Stomach smooth muscle (tissue), 2 donors: Measurements from ENCODE around the gene ABI3BP.
A peak's percentile ranks its signal among the peaks of the same experiment; 100 is the strongest.

Source experiments
- H3K27ac ChIP-seq: one replicate; pipeline ENCODE4 v1.7.0; 2013; ENCODE audit warnings: mild to moderate bottlenecking, low read length, inconsistent platforms
- H3K27me3 ChIP-seq, 2 donors: one replicate each; pipeline ENCODE4 v1.7.0; 2013; ENCODE audit warnings: low read length in 2 of 2; ENCODE audit not compliant: insufficient read depth in 2 of 2, control insufficient read depth in 1 of 2
- H3K36me3 ChIP-seq, 2 donors: one replicate each; pipeline ENCODE4 v1.7.0; 2013; ENCODE audit warnings: low read length in 2 of 2; ENCODE audit not compliant: control insufficient read depth in 2 of 2, insufficient read depth in 2 of 2
- H3K4me1 ChIP-seq: one replicate; pipeline ENCODE4 v1.7.0; 2013; ENCODE audit warnings: low read length; ENCODE audit not compliant: control insufficient read depth, insufficient read depth
- H3K4me3 ChIP-seq, 2 donors: one replicate each; pipeline ENCODE4 v1.7.0; 2013; ENCODE audit warnings: low read length in 2 of 2
- H3K9ac ChIP-seq, 2 donors: one replicate each; pipeline ENCODE4 v1.7.0; 2013; ENCODE audit warnings: low read length in 2 of 2, mild to moderate bottlenecking in 1 of 2
- H3K9me3 ChIP-seq, 2 donors: one replicate each; pipeline ENCODE4 v1.7.0; 2013; ENCODE audit warnings: low read length in 2 of 2; ENCODE audit not compliant: control insufficient read depth in 2 of 2
- donor health status: healthy.
- donor health status: Pancreatic carcinoma.

ABI3BP gene, protein sequence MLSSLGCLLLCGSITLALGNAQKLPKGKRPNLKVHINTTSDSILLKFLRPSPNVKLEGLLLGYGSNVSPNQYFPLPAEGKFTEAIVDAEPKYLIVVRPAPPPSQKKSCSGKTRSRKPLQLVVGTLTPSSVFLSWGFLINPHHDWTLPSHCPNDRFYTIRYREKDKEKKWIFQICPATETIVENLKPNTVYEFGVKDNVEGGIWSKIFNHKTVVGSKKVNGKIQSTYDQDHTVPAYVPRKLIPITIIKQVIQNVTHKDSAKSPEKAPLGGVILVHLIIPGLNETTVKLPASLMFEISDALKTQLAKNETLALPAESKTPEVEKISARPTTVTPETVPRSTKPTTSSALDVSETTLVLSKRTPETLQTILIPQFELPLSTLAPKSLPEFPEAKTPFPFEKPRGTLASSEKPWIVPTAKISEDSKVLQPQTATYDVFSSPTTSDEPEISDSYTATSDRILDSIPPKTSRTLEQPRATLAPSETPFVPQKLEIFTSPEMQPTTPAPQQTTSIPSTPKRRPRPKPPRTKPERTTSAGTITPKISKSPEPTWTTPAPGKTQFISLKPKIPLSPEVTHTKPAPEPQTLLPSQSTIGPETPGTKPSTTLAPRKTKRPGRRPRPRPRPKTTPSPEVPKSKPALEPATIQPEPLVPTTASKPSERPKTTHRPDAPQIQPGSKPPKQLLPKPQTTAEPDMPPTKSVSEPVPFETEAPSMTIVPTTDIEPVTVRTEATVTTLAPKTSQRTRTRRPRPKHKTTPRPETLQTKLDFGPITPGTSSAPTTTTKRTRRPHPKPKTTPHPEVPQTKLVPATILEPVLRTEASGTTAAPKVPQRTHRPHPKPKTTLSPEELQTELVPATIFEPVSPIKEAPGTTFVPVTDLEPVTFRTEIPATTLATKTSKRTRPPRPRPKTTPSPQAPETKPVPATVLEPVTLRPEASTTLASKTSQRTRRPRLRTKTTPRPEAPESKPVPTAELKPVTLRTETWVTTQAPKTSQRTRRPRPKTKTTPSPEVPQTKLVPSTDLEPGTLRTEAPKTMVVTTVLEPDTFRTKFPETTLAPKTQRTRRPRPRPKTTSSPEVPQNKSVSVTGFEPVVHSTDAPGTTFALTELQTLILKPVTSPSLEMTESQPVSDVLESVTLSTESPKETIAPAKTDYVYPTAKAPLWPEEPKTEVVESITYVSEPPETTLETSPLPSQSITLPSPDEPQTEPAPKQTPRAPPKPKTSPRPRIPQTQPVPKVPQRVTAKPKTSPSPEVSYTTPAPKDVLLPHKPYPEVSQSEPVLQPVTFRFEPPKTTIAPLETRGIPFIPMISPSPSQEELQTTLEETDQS (N-terminal part only)

DNA sequence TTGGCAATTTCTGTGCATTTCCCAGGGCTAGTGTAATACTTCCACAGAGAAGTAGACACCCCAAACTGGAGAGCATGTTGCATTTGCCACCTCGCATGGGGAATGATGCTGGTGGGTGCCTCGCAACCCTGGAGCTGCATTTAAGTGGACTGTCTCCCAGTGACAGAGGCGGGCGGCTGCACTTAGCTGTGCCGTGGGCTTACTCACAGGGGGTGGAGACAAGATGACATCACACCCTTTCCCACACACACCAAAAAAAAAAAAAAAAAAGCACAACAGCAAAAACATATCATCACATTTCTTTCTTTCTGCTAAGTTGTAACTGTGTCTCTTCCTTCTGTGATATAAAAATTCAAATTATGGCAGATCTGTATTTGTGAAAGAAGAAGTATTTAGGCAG is at the start of gene ABI3BP:
Gene ABI3BP (minus strand): TSS at position 113 of the 400 bp plus-strand sequence. CDS start 37 bp downstream, at position 76.
- no peaks in the 10 kb centered on the region for H3K9me3 ChIP-seq
- no peaks in the 10 kb centered on the region for H3K36me3 ChIP-seq
- H3K9ac ChIP-seq = peak within 1 kb of the TSS; percentile 74 to 76
- H3K4me1 ChIP-seq = peaks cover 11% of the 10 kb centered on the region
- peak within 1 kb of the TSS; percentile 46 for H3K27ac ChIP-seq
- peak within 1 kb of the TSS; percentile 81 to 94 for H3K4me3 ChIP-seq
- H3K27me3 ChIP-seq = no peaks in the 10 kb centered on the region

DNA sequence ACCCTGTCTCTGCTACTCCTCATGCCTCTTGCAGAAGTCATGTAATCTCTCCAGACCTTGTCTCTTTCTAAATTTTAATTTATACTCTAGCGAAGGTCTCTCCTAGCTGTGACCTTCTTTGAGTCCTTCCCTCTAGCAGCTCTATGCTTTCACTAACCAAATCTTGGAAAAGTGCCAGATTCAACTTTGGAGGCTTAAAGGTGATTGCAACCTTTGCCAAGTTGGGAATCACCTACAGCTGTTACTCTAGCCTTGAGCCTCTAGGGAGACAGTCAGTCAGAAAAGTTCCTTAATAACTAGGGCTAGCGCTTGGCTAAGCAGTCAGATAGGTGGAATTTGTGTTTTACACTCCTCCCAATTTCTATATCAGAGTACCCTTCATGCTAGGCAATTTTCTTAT is 46.1 kb upstream of the ABI3BP start:
- Histone ChIP-seq H3K27ac (no peak overlapping the region), H3K27me3 (no peaks in the 10 kb centered on the region), H3K4me1 (no peaks in the 10 kb centered on the region), H3K4me3 (no peak overlapping the region), H3K9me3 (no peaks in the 10 kb centered on the region), H3K36me3 (no peaks in the 10 kb centered on the region), H3K9ac (no peak overlapping the region)

DNA sequence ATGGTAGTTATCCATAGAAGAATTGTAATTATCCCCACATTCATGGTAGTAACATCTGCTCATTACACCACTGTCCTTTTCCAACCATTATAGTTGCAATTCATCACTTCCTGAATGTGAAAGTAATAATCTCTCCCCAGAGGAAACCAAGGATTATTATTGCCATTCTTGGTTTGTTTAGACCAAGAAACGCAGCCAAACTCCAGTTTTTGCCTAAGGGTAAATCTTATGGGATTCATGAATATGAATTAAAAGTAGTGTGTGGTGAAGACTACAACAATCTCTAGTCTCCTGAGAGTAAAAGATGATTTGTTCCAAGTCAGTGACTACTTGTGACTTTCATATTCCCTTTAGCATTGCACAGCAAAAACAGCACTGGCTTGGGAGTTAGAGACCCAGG is 45.7 kb upstream of the ABI3BP start:
- Histone ChIP-seq H3K9me3 (no peaks in the 10 kb centered on the region), H3K4me3 (no peak overlapping the region), H3K9ac (no peak overlapping the region), H3K27me3 (no peaks in the 10 kb centered on the region), H3K36me3 (no peaks in the 10 kb centered on the region), H3K4me1 (no peaks in the 10 kb centered on the region), H3K27ac (no peak overlapping the region)

DNA sequence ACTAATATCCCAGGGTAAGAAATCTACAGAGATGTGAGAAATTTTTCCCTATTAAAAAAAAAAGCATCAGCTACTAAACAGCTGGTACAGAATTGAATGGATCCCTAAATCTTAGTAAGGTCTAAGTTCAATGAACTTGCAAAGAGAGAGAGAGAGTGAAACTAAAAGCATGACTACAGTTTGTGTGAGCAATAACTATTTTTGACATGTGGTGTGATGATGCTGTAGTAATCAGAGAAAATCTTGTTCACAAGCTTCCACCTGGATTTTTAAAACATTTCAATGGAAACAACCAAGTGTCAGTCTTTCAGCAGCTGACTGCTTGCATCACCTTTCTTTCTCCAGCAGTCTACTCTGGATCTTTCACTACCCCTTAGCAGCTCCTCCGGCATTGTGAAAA is 45.2 kb upstream of the ABI3BP start:
- H3K27me3 ChIP-seq = no peaks in the 10 kb centered on the region
- H3K36me3 ChIP-seq = no peaks in the 10 kb centered on the region
- no peak overlapping the region for H3K27ac ChIP-seq
- H3K9me3 ChIP-seq = no peaks in the 10 kb centered on the region
- H3K4me3 ChIP-seq = no peak overlapping the region
- H3K9ac ChIP-seq = no peak overlapping the region
- H3K4me1 ChIP-seq = no peaks in the 10 kb centered on the region

DNA sequence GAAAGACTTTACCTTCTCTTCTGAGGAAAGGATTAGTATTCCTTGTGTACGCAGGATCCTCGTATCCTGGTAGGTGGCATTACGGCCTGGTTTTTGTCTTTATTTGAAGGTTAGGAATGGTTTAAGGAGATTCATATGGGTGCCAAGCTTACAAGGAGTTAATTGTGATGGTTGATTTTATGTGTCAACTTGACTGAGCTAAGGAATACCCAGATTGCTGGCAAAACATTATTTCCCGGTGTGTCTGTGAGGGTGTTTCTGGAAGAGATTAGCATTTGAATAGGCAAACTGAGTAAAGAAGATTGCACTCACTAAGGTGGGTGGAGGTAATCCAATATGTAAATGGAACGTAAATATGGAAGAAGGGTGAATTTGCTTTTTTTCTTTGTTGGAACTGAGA is 44.4 kb upstream of the ABI3BP start:
- Histone ChIP-seq H3K9me3 (no peaks in the 10 kb centered on the region), H3K27me3 (no peaks in the 10 kb centered on the region), H3K36me3 (no peaks in the 10 kb centered on the region), H3K9ac (no peak overlapping the region), H3K4me1 (no peaks in the 10 kb centered on the region), H3K27ac (no peak overlapping the region), H3K4me3 (no peak overlapping the region)

DNA sequence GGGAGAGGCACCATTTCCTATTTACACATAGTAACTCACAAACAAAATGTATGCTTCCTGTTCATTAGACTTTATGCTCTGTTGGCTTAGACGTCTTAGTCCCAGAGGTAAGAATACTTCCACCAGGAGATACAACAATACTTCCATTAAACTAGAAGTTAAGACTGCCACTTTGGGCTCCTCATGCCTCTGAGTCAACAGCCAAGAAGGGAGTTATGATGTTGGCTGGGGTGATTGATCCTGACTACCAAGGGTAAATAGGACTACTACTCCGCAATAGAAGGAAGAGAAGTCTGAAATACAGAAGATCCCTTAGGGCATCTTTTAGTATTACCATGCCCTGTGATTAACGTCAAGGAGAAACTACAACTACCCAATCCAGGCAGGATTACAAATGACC is 43.5 kb upstream of the ABI3BP start:
- Histone ChIP-seq H3K27ac (no peak overlapping the region), H3K9ac (no peak overlapping the region), H3K9me3 (peaks cover 0 to 3% of the 10 kb centered on the region in 2 donors), H3K27me3 (no peaks in the 10 kb centered on the region), H3K4me3 (no peak overlapping the region), H3K36me3 (no peaks in the 10 kb centered on the region), H3K4me1 (no peaks in the 10 kb centered on the region)

DNA sequence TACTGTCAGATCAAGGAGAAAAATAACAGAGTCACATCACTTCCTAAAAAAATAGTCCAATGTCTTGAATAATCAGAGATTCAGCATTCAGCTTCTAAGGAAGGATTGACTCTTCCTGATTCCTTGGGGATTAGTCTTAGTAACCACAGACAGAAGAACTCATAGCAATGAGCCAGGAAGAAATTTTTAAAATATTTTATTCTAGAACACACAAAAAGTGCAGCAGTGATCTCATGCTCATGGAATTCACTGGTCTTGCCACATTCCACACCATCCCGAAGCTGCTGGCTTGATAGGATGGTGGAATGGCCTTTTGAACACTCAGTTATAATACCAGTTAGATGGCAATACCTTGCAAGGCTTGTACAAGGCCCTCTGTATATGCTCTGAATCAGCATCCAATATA is 43.0 kb upstream of the ABI3BP start:
- Histone ChIP-seq H3K9me3 (peaks cover 0 to 3% of the 10 kb centered on the region in 2 donors), H3K27ac (no peak overlapping the region), H3K4me3 (no peak overlapping the region), H3K36me3 (no peaks in the 10 kb centered on the region), H3K9ac (no peak overlapping the region), H3K27me3 (no peaks in the 10 kb centered on the region), H3K4me1 (no peaks in the 10 kb centered on the region)

DNA sequence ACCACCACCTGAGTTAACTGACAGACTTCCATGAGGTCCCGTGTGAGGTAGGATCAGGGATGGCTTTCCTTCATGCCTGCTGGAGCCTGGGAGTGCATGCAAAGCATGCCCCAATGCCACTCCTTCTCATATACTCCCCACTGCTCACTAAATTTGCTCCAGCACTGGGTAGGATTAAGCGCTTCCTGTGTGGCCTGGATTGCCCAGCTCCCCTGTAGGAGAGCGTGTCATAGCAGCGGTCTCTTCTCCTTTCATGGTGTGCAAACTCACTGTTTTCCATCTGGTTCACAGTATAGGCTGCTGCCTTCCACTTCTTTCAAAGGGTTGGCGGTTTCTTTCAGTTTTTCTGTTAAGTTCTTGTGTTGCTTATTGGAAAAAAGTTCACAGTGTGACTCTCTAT is 34.1 kb upstream of the ABI3BP start:
- Histone ChIP-seq H3K9me3 (peaks cover 0 to 3% of the 10 kb centered on the region in 2 donors), H3K36me3 (no peaks in the 10 kb centered on the region), H3K4me3 (no peak overlapping the region), H3K27ac (no peak overlapping the region), H3K4me1 (no peaks in the 10 kb centered on the region), H3K27me3 (no peaks in the 10 kb centered on the region), H3K9ac (no peak overlapping the region)

DNA sequence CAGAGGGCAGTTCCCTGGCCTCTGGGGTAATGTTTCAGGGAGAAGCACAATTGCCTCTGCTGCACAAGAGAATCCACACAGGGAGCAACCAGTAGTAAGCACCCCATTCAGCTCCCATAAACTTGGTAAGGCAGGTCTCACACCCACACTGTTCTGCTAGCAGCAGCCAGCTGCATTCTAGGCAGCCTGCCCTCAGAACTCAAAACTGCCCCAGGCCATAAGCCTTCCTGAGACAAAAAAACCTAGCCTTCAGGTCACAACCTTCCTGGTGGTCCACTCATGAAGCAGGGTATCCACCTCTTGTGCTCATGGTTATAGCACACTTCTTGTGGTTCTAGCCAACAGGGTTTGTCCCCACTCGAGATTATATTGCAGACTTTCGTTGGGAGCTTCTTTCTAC is 33.7 kb upstream of the ABI3BP start:
- Histone ChIP-seq H3K36me3 (no peaks in the 10 kb centered on the region), H3K27ac (no peak overlapping the region), H3K27me3 (no peaks in the 10 kb centered on the region), H3K9ac (no peak overlapping the region), H3K4me3 (no peak overlapping the region), H3K9me3 (no peaks in the 10 kb centered on the region), H3K4me1 (no peaks in the 10 kb centered on the region)

DNA sequence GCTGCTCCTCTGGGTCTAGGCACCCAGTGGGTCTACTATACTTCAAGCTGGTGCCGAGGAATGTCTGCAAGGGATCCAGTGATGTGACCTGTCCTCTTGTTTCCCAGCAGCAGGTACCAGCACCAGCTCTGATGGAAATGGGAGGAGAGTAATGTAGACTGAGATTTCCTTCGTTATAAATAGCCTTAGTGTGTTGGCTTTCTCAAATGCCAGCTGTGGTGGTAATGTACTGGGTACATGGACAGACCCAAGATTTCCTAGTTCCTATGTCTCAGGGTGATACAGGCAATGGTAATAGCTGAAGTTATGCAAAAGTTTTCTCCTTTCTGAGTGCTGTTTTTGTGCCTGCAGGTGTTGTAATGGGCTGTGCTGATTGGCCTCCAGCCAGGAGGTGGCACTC is 33.0 kb upstream of the ABI3BP start:
- H3K4me1 ChIP-seq = no peaks in the 10 kb centered on the region
- no peaks in the 10 kb centered on the region for H3K36me3 ChIP-seq
- H3K9ac ChIP-seq = no peak overlapping the region
- no peak overlapping the region for H3K4me3 ChIP-seq
- H3K9me3 ChIP-seq = no peaks in the 10 kb centered on the region
- no peak overlapping the region for H3K27ac ChIP-seq
- H3K27me3 ChIP-seq = no peaks in the 10 kb centered on the region
